Psoas muscle (tissue), 8 donors: ENCODE data around the gene RFXANK. TPM values are rescaled to one million over a fixed set of nuclear protein-coding genes. Genes with fewer than 3 reads are reported as not detected.
"Not testable (repeated sequence)": the region's sequence is repeated elsewhere in the genome, so short reads cannot be mapped to it uniquely, and the experiment has no call there.

Experiments used
- ATAC-seq, 4 donors: fragments of 200-7000 bp; cut with Tn5 transposase; one replicate each; pipeline ENCODE4 v1.9.1; 2020; ENCODE audit warnings: moderate library complexity in 3 of 4, mild to moderate bottlenecking in 2 of 4
- DNase-seq, 2 donors: peaks; one replicate each; pipeline ENCODE4 v3.0.0-alpha.2; 2020
- H3K27ac ChIP-seq: fragments of 200-600 bp; one replicate; pipeline ENCODE4 v1.8.0; 2022
- H3K27me3 ChIP-seq, 3 donors: fragments of 200-600 bp in 1 of 3; one replicate each; pipeline versions ENCODE4 v1.6.1 to v1.8.0; 2013 to 2022; ENCODE audit warnings: low read length in 2 of 3, mild to moderate bottlenecking in 2 of 3, moderate library complexity in 1 of 3; ENCODE audit not compliant: insufficient read depth in 3 of 3
- H3K36me3 ChIP-seq, 2 donors: fragments of 200-600 bp in 1 of 2; one replicate each; pipeline versions ENCODE4 v1.6.1 to v1.8.0; 2013 to 2022; ENCODE audit warnings: low read depth in 1 of 2, mild to moderate bottlenecking in 1 of 2, moderate library complexity in 1 of 2; ENCODE audit not compliant: insufficient read depth in 1 of 2
- H3K4me1 ChIP-seq: fragments of 200-600 bp; one replicate; pipeline ENCODE4 v1.8.0; 2022
- H3K4me3 ChIP-seq: fragments of 200-600 bp; one replicate; pipeline ENCODE4 v1.8.0; 2022; ENCODE audit warnings: mild to moderate bottlenecking
- H3K9me3 ChIP-seq: fragments of 200-600 bp; one replicate; pipeline ENCODE4 v1.8.0; 2022
- CTCF ChIP-seq: fragments of 200-600 bp; IDR thresholded peaks from one replicate; pipeline ENCODE4 v1.8.0; 2022; ENCODE audit warnings: antibody characterized with exemption
- WGBS, 3 donors: extraction: QIAGEN DNeasy Blood & Tissue Kit; methylation state at CpG; one replicate each; pipeline versions ENCODE4 v1.1.6 to v1.1.7; 2013; 5-methylcytosine and 5-hydroxymethylcytosine counted together
- intact Hi-C, 2 donors: fragments of 100-400 bp; cut with DNase I; formaldehyde crosslinking; loops; one replicate each; pipeline versions ENCODE4 v1.11.0 to v1.14.2; 2022
- polyA plus RNA-seq, 3 donors: library from polyadenylated mRNA; stranded (reverse); fragments of 200-250 nt; gene quantifications; one replicate each; pipeline ENCODE4 v1.2.3, GENCODE V29; 2013
- total RNA-seq, 4 donors: library from RNA; stranded (reverse); fragmentation: NEBNext Ultra II Directional in 2 of 4; extraction: Animal tissue kit (Norgen Biotek cat#: 25700) in 2 of 4; gene quantifications; one replicate each; pipeline versions ENCODE4 v1.2.1 to v1.2.4, GENCODE V29; 2021 to 2023
- donor health status: healthy with polysubstance abuse.
- donor health status: DM: no; HTN: no; CAD: no; lungs with moderate emphysema.
- donor health status: Bipolar disorder and iron deficiency.
- donor health status: healthy.
- donor health status: DM: yes; HTN: yes; CAD: no.
- donor health status: DM: no; HTN: no; CAD: no.
- donor health status: DM: no; HTN: no; CAD: no.
- donor health status: DM: yes; HTN: yes; CAD: no.

Gene RFXANK
- total and polyA plus RNA-seq, 7 donors, result 33.3 to 64.9 (median 50.8) TPM

DNA sequence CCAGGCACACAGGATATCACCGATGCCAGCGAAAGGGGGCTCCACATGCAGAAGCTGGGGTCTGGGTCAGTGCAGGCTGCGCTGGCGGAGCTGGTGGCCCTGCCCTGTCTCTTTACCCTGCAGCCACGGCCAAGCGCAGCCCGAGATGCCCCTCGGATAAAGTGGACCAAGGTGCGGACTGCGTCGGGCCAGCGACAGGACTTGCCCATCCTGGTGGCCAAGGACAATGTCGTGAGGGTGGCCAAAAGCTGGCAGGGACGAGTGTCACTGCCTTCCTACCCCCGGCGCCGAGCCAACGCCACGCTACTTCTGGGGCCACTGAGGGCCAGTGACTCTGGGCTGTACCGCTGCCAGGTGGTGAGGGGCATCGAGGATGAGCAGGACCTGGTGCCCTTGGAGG is 26.9 kb downstream of the RFXANK start:
- WGBS, 3 donors, result 83 to 86% (median 85%) methylated on average over 21 of the region's 21 CpGs
- intact Hi-C loops, result no loop called here
- Histone ChIP-seq H3K27me3 (peaks cover 0 to 26% (median 7%) of the 10 kb centered on the region in 3 donors), H3K4me3 (no peak overlapping the region), H3K9me3 (no peaks in the 10 kb centered on the region), H3K27ac (no peak overlapping the region), H3K36me3 (no peaks in the 10 kb centered on the region), H3K4me1 (no peaks in the 10 kb centered on the region)
- no peak for TF ChIP-seq CTCF
- DNase-seq (no peak), ATAC-seq (no peak)

DNA sequence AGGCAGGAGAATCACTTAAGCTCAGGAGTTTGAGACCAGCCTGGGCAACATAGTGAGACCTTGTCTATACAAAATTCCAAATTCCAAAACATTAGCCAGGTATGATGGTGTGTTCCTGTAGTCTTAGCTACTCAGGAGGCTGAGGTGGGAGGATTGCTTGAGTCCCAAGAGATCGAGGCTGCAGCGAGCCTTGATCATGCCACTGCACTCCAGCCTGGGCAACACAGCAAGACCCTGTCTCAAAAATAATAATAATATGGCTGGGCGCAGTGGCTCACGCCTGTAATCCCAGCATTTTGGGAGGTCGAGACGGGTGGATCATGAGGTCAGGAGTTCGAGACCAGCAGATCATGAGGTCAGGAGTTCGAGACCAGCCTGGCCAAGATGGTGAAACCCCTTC is 28.9 kb downstream of the RFXANK start:
- WGBS, 3 donors, result 76 to 82% (median 81%) methylated on average over 8 of the region's 8 CpGs
- H3K27ac ChIP-seq, H3K36me3 ChIP-seq, H3K9me3 ChIP-seq, ATAC-seq, DNase-seq, intact Hi-C loops, H3K4me1 ChIP-seq, H3K4me3 ChIP-seq: not testable (repeated sequence)
- H3K27me3 ChIP-seq, result peaks cover 0 to 32% (median 9%) of the 10 kb centered on the region in 3 donors

GRCh38 chr19:19223060-19223459 is 31.0 kb downstream of the RFXANK start:
- intact Hi-C loops, result no loop called here
- Histone ChIP-seq H3K4me1 (no peaks in the 10 kb centered on the region), H3K36me3 (no peaks in the 10 kb centered on the region), H3K27ac (no peak overlapping the region), H3K27me3 (peaks cover 0 to 39% (median 14%) of the 10 kb centered on the region in 3 donors), H3K4me3 (no peak overlapping the region), H3K9me3 (no peaks in the 10 kb centered on the region)
- DNase-seq, result no peak
- ATAC-seq, result no peak
- TF ChIP-seq CTCF, result no peak
- 82 to 87% (median 84%) methylated on average over 5 of the region's 5 CpGs for WGBS, 3 donors

DNA sequence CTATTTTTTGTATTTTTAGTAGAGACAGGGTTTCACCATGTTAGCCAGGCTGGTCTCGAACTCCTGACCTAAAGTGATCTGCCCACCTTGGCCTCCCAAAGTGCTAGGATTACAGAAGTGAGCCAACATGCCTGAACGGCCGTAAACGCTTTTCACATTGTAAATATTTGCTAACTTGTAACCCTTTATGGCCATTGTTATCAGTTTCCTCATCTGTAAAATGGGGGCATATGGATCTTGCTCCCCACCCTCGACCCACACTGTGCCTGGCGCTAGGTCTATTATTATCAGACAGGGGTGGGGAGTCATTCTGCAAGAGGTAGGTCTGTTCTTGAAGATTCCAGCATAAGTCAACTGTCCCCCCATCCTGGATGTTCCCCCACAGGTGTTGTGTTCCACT is 31.6 kb downstream of the RFXANK start:
- H3K9me3 ChIP-seq, result no peaks in the 10 kb centered on the region
- DNase-seq (no peak), ATAC-seq (no peak)
- WGBS, 3 donors, result 73 to 77% (median 76%) methylated on average over 6 of the region's 6 CpGs
- no peak overlapping the region for H3K4me3 ChIP-seq
- no peak overlapping the region for H3K27ac ChIP-seq
- intact Hi-C loops, result no loop called here
- no peaks in the 10 kb centered on the region for H3K4me1 ChIP-seq
- H3K27me3 ChIP-seq, result peaks cover 0 to 44% (median 19%) of the 10 kb centered on the region in 3 donors
- no peak for TF ChIP-seq CTCF
- no peaks in the 10 kb centered on the region for H3K36me3 ChIP-seq

- no peak for TF ChIP-seq CTCF
Observed at GRCh38 chr19:19224150-19224851, 32.2 kb downstream of the RFXANK start.

More at GRCh38 chr19:19224150-19224851, 32.2 kb downstream of the RFXANK start:
- H3K36me3 ChIP-seq, result no peaks in the 10 kb centered on the region
- H3K27me3 ChIP-seq, result peaks cover 0 to 47% (median 21%) of the 10 kb centered on the region in 3 donors
- H3K27ac ChIP-seq, result no peak overlapping the region
- ATAC-seq (no peak), DNase-seq (no peak)
- 59 to 61% (median 60%) methylated on average over 17 of the region's 17 CpGs for WGBS, 3 donors
- intact Hi-C loops, result no loop called here
- no peaks in the 10 kb centered on the region for H3K9me3 ChIP-seq
- no peaks in the 10 kb centered on the region for H3K4me1 ChIP-seq
- H3K4me3 ChIP-seq, result no peak overlapping the region
